ENCODE measurements around the gene CD96. TPM values are rescaled to one million over a fixed set of nuclear protein-coding genes. Genes with fewer than 3 reads are reported as not detected.

The CD96 gene, protein sequence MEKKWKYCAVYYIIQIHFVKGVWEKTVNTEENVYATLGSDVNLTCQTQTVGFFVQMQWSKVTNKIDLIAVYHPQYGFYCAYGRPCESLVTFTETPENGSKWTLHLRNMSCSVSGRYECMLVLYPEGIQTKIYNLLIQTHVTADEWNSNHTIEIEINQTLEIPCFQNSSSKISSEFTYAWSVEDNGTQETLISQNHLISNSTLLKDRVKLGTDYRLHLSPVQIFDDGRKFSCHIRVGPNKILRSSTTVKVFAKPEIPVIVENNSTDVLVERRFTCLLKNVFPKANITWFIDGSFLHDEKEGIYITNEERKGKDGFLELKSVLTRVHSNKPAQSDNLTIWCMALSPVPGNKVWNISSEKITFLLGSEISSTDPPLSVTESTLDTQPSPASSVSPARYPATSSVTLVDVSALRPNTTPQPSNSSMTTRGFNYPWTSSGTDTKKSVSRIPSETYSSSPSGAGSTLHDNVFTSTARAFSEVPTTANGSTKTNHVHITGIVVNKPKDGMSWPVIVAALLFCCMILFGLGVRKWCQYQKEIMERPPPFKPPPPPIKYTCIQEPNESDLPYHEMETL
- total RNA-seq: not detected in 2 replicates

DNA sequence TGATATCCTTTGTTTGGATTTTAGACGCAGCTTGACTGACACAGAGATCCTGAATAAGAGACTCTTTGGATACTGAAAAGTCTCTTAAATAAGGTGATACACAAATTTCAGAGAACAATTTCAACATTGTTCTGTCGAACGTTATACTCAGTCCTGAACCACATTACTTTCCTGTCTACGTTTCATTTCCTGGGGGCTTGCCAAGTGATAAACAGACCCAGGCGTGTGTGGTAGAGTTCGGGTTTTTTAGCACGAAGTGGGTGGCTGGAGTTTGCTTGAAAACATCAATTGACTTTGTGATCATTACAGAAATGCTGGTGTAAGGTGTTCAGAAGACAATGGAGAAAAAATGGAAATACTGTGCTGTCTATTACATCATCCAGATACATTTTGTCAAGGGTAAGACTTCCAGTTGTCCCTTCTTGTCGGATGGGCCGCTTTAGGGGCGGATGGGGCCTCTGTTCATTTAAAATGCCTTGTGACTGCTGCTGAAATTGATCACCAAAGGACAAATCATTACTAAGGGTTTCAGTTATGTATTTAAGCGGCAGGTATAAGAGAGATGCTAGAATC, at the start of gene CD96:
Gene CD96 (plus strand): TSS at position 287 of the 573 bp plus-strand sequence. CDS start 52 bp downstream, at position 339.

DNA sequence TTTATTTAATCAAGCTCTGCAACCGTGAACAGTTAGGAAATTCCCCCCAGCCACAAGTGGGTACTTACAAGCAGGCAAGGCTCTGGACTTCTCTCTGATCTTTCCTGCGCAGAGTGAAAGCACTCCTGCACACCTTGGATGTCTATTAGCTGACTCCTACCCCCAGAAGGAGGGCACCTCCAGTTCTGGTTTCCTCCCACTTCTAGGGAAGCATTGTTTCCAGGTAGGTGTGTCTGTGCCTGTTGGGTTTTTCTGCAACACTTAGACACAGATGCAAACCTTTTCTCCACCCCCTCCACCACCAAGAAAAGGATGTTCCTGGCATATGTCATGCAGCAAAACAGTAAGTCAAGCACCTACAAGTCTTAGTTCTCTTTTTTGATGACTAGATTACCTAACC, 53.2 kb downstream of the CD96 start, which contains the start of gene ZBED2:
Gene ZBED2 (minus strand): TSS at position 115 of the 400 bp plus-strand sequence. CDS start 1,145 bp downstream, outside the sequence.

Other genes with a start within 250 kb of the CD96 start
- 21.3 and 25.0 TPM in 2 replicates for gene ZBED2, start 53.1 kb downstream of the CD96 start, total RNA-seq
- 21.8 and 47.6 TPM in 2 replicates for gene PLCXD2, start 132.5 kb downstream of the CD96 start, total RNA-seq